Measurements from ENCODE around the gene CPT1A.
A peak's percentile ranks its signal among the peaks of the same experiment; 100 is the strongest.

The CPT1A gene

GRCh38 chr11:68808787-68809186 lies 32.9 kb downstream of the CPT1A start:
- TF ChIP-seq, protein P1, sequence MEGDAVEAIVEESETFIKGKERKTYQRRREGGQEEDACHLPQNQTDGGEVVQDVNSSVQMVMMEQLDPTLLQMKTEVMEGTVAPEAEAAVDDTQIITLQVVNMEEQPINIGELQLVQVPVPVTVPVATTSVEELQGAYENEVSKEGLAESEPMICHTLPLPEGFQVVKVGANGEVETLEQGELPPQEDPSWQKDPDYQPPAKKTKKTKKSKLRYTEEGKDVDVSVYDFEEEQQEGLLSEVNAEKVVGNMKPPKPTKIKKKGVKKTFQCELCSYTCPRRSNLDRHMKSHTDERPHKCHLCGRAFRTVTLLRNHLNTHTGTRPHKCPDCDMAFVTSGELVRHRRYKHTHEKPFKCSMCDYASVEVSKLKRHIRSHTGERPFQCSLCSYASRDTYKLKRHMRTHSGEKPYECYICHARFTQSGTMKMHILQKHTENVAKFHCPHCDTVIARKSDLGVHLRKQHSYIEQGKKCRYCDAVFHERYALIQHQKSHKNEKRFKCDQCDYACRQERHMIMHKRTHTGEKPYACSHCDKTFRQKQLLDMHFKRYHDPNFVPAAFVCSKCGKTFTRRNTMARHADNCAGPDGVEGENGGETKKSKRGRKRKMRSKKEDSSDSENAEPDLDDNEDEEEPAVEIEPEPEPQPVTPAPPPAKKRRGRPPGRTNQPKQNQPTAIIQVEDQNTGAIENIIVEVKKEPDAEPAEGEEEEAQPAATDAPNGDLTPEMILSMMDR (IDR thresholded peaks at IDR 0.05; ENCODE audit: extremely low read depth, missing control alignments) = no peak
- DNase-seq (ENCODE audit: low spot score) = no peak

- no peak for DNase-seq (ENCODE audit: low spot score)
- TF ChIP-seq, protein P1 (IDR thresholded peaks at IDR 0.05; ENCODE audit: extremely low read depth, missing control alignments) = no peak
These were observed 34.5 kb downstream of the CPT1A start for GRCh38 chr11:68806931-68807844.

DNA sequence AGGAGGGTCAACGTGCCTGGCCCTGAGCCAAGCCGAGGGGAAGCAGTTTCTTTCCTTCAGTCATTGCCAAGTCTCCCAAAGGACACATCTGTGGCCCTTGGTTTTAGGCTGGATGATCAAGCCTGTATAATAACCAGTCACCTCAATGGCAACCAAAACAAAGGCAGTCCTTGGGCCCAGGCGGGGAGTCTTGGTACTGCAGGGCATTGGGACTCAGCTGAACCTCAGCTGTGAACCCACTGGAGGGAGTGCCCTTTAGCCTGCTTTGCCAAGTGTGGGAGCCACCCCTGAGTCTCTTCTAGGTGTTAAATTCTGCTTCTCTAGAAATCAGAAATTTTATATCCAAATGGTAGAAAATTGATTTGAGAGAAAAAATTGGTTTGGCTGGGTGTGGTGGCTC lies 36.9 kb downstream of the CPT1A start:
- TF ChIP-seq, protein P1 (IDR thresholded peaks at IDR 0.05; ENCODE audit: extremely low read depth, missing control alignments) = no peak
- no peak for DNase-seq (ENCODE audit: low spot score)

DNA sequence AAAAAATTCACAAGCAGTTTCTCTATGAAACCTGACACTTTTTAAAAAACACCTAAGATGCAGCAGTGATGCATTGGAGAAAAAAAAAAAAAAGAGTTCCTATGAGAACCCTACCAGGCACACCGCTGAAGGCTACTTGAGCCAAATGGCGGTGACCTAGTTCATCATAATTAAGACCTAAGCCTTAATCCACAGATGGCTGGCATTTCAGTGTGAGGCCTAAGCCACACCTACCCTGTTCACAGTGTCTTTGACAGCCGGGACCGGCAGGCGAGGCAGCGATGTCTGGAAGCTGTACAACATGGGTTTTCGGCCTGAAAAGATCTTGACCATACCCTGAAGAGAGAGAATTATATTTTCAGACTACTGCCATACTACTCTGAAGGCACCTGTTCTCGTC lies 38.0 kb downstream of the CPT1A start:
- TF ChIP-seq, protein P1 (IDR thresholded peaks at IDR 0.05; ENCODE audit: extremely low read depth, missing control alignments) = no peak
- no peak for DNase-seq (ENCODE audit: low spot score)

DNA sequence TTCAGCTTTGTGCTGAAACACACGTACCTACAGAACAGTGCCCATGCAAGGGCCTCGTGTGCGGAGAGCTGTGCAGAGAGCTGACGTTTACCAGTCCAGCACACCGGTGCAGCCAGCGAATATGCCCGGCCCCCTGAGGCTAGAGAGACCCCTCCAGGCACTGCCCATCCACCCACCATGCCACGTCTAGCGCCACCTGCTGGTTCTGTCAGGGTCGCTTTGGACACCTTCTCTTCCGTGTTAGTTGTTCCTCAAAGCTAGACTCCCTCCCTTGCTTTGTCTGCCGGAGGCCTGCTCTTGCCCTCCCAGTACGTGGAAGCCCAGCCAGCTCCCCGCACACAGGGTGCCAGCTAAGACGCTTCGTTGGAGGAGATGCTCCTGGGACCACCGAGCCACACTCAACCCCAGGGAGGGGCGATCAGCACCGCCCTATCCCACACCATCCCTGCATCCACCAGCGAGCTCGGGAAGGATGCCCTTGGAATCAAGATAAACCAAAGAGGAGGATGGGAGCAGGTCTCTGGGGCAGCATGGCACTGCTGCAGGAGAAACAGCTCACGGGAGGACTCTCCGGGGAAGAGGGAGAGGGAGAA lies 43.4 kb downstream of the CPT1A start:
- no peak for DNase-seq (ENCODE audit: low spot score)
- TF ChIP-seq, protein P1 (IDR thresholded peaks at IDR 0.05; ENCODE audit: extremely low read depth, missing control alignments) = peak; percentile 59

DNA sequence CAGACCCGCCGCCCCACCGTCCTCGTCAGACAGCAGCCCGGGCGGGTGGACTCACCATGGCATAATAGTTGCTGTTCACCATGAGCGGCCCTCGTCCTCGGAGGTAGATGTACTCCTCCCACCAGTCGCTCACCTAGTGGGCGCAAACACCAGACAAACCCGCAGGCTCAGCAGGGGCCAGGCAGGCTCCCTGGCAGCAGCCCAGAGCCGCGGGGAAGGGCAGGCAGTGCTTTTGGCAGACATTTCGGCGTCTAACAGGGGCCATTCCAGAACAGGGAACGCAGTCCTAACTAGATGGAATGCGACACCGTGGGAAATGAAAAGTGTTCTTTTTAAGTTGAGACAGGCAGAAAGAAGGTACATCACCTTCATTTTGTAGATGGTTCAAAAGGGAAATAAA lies 44.9 kb downstream of the CPT1A start:
- TF ChIP-seq, protein P1 (IDR thresholded peaks at IDR 0.05; ENCODE audit: extremely low read depth, missing control alignments) = no peak
- DNase-seq (ENCODE audit: low spot score) = no peak

- TF ChIP-seq, protein P1 (IDR thresholded peaks at IDR 0.05; ENCODE audit: extremely low read depth, missing control alignments) = no peak
- DNase-seq (ENCODE audit: low spot score) = no peak
These were observed 49.2 kb downstream of the CPT1A start for GRCh38 chr11:68792400-68792966.

Data from GM20000 (cell line).